WTC11 (cell line): ENCODE data around the gene GMPR2. TPM values are rescaled to one million over a fixed set of nuclear protein-coding genes. Genes with fewer than 3 reads are reported as not detected.
A peak's percentile ranks its signal among the peaks of the same experiment; 100 is the strongest.

Experiments
- CBFB ChIP-seq: sonication (generic); formaldehyde crosslinking; IDR thresholded peaks from 2 replicates; pipeline ENCODE4 v1.8.1; 2022; ENCODE audit warnings: mild to moderate bottlenecking, low read depth, missing genetic modification reagents
- GABPB1 ChIP-seq: sonication (generic); formaldehyde crosslinking; IDR thresholded peaks from 2 replicates; pipeline ENCODE4 v1.8.1; 2023; ENCODE audit warnings: mild to moderate bottlenecking, missing genetic modification reagents
- IRF2 ChIP-seq: sonication (generic); formaldehyde crosslinking; IDR thresholded peaks from 2 replicates; pipeline ENCODE4 v1.8.0; 2022; ENCODE audit warnings: low read depth, missing genetic modification reagents, borderline replicate concordance
- NR1H2 ChIP-seq: sonication (generic); formaldehyde crosslinking; IDR thresholded peaks from 2 replicates; pipeline ENCODE4 v1.9.0; 2021; ENCODE audit warnings: mild to moderate bottlenecking, moderate library complexity, missing genetic modification reagents
- NR2C2 ChIP-seq: sonication (generic); formaldehyde crosslinking; IDR thresholded peaks from 2 replicates; pipeline ENCODE4 v1.8.0; 2022; ENCODE audit warnings: mild to moderate bottlenecking, missing genetic modification reagents
- RELA ChIP-seq: sonication (generic); formaldehyde crosslinking; IDR thresholded peaks from 2 replicates; pipeline ENCODE4 v1.8.1; 2022; ENCODE audit warnings: missing genetic modification reagents, mild to moderate bottlenecking, borderline replicate concordance
- ZNF232 ChIP-seq: sonication (generic); formaldehyde crosslinking; IDR thresholded peaks from 2 replicates; pipeline ENCODE4 v1.8.0; 2022; ENCODE audit warnings: mild to moderate bottlenecking, missing genetic modification reagents
- total RNA-seq: library from RNA; stranded (reverse); gene quantifications from 3 replicates; pipeline ENCODE4 v1.2.3, GENCODE V29; 2021
- TF ChIP-seq, protein P1 (sequence below): sonication (generic); formaldehyde crosslinking; IDR thresholded peaks from 2 replicates; pipeline ENCODE4 v1.8.0; 2023; ENCODE audit warnings: mild to moderate bottlenecking, missing genetic modification reagents
- TF ChIP-seq, protein P2 (sequence below): sonication (generic); formaldehyde crosslinking; IDR thresholded peaks from 2 replicates; pipeline ENCODE4 v1.8.1; 2023; ENCODE audit warnings: mild to moderate bottlenecking, missing genetic modification reagents
- TF ChIP-seq, protein P3 (sequence below): sonication (generic); formaldehyde crosslinking; IDR thresholded peaks from 2 replicates; pipeline ENCODE4 v1.8.1; 2023; ENCODE audit warnings: mild to moderate bottlenecking, missing genetic modification reagents, moderate library complexity
- TF ChIP-seq, protein P4 (sequence below): sonication (generic); formaldehyde crosslinking; IDR thresholded peaks from 2 replicates; pipeline ENCODE4 v1.8.1; 2023; ENCODE audit warnings: mild to moderate bottlenecking, missing genetic modification reagents, moderate library complexity
- TF ChIP-seq, protein P5 (sequence below): fragments of 200-600 bp; IDR thresholded peaks from 2 replicates; pipeline ENCODE4 v1.8.0; 2022; ENCODE audit warnings: antibody characterized with exemption
- TF ChIP-seq, protein P6 (sequence below): fragments of 250-450 bp; sonication (Bioruptor Pico); IDR thresholded peaks from 2 replicates; pipeline ENCODE4 v1.8.0; 2021; ENCODE audit warnings: mild to moderate bottlenecking
- TF ChIP-seq, protein P7 (sequence below): sonication (generic); formaldehyde crosslinking; IDR thresholded peaks from 2 replicates; pipeline ENCODE4 v1.8.1; 2022; ENCODE audit warnings: low read depth, mild to moderate bottlenecking, moderate library complexity, missing genetic modification reagents, borderline replicate concordance
- TF ChIP-seq, protein P8 (sequence below): sonication (generic); formaldehyde crosslinking; conservative IDR thresholded peaks from 2 replicates; pipeline ENCODE4 v1.8.1; 2022; ENCODE audit warnings: mild to moderate bottlenecking, missing genetic modification reagents
- TF ChIP-seq, protein P9 (sequence below): sonication (generic); formaldehyde crosslinking; IDR thresholded peaks from 2 replicates; pipeline ENCODE4 v1.8.0; 2023; ENCODE audit warnings: missing genetic modification reagents

GMPR2 gene
- total RNA-seq, 1 experiment from 2014 or later, result 82.3 TPM

DNA sequence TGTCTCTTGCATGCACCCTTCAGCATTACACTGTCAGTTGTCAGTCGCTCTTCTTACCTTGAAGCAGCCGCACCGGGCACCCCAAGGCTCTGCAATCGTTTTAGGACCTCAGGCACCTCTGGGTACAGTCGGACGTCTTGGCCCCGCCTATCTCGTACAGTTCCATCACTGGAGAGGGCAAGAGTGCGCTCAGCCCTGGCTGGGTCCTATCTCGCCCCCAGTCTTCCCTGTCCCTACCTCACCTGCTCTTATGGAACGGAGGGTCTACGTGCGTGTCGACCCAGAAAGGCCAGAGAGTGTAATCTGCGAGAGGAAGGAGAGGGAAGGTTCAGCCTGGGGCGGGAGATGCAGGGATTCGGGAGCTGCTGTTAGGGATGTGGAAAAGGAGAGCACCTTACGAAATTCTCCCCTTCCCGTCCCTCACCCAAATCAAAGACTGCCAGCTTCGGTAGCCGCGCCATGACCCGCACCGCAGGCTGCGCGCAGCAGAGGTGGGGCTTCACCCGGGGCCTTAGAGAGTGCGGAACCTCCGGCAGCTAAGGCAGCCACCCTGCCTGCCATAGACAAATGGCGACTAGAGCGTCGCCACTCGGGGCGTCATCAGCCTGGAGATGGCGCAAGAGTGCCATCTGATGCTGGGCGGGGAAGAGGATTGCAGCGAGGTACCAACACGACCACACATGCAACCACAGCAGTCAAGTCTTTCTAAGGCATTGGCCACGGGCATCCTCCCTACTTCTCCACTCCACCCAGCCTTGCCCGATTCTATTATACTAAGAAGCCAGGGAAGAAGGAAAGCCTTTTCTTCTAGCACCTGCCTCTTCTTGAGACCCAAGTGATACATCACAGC is 17.0 kb upstream of the GMPR2 start, which contains the start of gene MDP1 (continued):
- TF ChIP-seq, protein P1, sequence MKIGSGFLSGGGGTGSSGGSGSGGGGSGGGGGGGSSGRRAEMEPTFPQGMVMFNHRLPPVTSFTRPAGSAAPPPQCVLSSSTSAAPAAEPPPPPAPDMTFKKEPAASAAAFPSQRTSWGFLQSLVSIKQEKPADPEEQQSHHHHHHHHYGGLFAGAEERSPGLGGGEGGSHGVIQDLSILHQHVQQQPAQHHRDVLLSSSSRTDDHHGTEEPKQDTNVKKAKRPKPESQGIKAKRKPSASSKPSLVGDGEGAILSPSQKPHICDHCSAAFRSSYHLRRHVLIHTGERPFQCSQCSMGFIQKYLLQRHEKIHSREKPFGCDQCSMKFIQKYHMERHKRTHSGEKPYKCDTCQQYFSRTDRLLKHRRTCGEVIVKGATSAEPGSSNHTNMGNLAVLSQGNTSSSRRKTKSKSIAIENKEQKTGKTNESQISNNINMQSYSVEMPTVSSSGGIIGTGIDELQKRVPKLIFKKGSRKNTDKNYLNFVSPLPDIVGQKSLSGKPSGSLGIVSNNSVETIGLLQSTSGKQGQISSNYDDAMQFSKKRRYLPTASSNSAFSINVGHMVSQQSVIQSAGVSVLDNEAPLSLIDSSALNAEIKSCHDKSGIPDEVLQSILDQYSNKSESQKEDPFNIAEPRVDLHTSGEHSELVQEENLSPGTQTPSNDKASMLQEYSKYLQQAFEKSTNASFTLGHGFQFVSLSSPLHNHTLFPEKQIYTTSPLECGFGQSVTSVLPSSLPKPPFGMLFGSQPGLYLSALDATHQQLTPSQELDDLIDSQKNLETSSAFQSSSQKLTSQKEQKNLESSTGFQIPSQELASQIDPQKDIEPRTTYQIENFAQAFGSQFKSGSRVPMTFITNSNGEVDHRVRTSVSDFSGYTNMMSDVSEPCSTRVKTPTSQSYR (CRISPR knock-in tag), result 0 out of 2 replicates have a peak, but pooled peaks have one; percentile 25
- TF ChIP-seq NR2C2 (CRISPR knock-in tag) (no peak), IRF2 (CRISPR knock-in tag) (no peak), ZNF232 (CRISPR knock-in tag) (no peak), RELA (0 out of 2 replicates have a peak, but pooled peaks have one; percentile 57), NR1H2 (no peak), CBFB (CRISPR knock-in tag) (no peak), GABPB1 (CRISPR knock-in tag) (peak; percentile 94)
- TF ChIP-seq, protein P2, sequence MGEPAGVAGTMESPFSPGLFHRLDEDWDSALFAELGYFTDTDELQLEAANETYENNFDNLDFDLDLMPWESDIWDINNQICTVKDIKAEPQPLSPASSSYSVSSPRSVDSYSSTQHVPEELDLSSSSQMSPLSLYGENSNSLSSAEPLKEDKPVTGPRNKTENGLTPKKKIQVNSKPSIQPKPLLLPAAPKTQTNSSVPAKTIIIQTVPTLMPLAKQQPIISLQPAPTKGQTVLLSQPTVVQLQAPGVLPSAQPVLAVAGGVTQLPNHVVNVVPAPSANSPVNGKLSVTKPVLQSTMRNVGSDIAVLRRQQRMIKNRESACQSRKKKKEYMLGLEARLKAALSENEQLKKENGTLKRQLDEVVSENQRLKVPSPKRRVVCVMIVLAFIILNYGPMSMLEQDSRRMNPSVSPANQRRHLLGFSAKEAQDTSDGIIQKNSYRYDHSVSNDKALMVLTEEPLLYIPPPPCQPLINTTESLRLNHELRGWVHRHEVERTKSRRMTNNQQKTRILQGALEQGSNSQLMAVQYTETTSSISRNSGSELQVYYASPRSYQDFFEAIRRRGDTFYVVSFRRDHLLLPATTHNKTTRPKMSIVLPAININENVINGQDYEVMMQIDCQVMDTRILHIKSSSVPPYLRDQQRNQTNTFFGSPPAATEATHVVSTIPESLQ (CRISPR knock-in tag), result no peak
- TF ChIP-seq, protein P3, sequence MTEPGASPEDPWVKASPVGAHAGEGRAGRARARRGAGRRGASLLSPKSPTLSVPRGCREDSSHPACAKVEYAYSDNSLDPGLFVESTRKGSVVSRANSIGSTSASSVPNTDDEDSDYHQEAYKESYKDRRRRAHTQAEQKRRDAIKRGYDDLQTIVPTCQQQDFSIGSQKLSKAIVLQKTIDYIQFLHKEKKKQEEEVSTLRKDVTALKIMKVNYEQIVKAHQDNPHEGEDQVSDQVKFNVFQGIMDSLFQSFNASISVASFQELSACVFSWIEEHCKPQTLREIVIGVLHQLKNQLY (CRISPR knock-in tag), result no peak
- TF ChIP-seq, protein P4, sequence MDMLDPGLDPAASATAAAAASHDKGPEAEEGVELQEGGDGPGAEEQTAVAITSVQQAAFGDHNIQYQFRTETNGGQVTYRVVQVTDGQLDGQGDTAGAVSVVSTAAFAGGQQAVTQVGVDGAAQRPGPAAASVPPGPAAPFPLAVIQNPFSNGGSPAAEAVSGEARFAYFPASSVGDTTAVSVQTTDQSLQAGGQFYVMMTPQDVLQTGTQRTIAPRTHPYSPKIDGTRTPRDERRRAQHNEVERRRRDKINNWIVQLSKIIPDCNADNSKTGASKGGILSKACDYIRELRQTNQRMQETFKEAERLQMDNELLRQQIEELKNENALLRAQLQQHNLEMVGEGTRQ (CRISPR knock-in tag), result peak; percentile 51
- TF ChIP-seq, protein P5, sequence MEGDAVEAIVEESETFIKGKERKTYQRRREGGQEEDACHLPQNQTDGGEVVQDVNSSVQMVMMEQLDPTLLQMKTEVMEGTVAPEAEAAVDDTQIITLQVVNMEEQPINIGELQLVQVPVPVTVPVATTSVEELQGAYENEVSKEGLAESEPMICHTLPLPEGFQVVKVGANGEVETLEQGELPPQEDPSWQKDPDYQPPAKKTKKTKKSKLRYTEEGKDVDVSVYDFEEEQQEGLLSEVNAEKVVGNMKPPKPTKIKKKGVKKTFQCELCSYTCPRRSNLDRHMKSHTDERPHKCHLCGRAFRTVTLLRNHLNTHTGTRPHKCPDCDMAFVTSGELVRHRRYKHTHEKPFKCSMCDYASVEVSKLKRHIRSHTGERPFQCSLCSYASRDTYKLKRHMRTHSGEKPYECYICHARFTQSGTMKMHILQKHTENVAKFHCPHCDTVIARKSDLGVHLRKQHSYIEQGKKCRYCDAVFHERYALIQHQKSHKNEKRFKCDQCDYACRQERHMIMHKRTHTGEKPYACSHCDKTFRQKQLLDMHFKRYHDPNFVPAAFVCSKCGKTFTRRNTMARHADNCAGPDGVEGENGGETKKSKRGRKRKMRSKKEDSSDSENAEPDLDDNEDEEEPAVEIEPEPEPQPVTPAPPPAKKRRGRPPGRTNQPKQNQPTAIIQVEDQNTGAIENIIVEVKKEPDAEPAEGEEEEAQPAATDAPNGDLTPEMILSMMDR, result no peak
- TF ChIP-seq, protein P6, sequence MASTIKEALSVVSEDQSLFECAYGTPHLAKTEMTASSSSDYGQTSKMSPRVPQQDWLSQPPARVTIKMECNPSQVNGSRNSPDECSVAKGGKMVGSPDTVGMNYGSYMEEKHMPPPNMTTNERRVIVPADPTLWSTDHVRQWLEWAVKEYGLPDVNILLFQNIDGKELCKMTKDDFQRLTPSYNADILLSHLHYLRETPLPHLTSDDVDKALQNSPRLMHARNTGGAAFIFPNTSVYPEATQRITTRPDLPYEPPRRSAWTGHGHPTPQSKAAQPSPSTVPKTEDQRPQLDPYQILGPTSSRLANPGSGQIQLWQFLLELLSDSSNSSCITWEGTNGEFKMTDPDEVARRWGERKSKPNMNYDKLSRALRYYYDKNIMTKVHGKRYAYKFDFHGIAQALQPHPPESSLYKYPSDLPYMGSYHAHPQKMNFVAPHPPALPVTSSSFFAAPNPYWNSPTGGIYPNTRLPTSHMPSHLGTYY, result peak; percentile 64; the same call in 1 of the 2 replicates
- TF ChIP-seq, protein P7, sequence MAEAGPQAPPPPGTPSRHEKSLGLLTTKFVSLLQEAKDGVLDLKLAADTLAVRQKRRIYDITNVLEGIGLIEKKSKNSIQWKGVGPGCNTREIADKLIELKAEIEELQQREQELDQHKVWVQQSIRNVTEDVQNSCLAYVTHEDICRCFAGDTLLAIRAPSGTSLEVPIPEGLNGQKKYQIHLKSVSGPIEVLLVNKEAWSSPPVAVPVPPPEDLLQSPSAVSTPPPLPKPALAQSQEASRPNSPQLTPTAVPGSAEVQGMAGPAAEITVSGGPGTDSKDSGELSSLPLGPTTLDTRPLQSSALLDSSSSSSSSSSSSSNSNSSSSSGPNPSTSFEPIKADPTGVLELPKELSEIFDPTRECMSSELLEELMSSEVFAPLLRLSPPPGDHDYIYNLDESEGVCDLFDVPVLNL (CRISPR knock-in tag), result no peak
- TF ChIP-seq, protein P8, sequence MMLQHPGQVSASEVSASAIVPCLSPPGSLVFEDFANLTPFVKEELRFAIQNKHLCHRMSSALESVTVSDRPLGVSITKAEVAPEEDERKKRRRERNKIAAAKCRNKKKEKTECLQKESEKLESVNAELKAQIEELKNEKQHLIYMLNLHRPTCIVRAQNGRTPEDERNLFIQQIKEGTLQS (CRISPR knock-in tag), result no peak
- TF ChIP-seq, protein P9, sequence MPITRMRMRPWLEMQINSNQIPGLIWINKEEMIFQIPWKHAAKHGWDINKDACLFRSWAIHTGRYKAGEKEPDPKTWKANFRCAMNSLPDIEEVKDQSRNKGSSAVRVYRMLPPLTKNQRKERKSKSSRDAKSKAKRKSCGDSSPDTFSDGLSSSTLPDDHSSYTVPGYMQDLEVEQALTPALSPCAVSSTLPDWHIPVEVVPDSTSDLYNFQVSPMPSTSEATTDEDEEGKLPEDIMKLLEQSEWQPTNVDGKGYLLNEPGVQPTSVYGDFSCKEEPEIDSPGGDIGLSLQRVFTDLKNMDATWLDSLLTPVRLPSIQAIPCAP (CRISPR knock-in tag), result no peak
- TF ChIP-seq, all 79 proteins: peak for 26
